Upper lobe of left lung (tissue), 4 donors: ENCODE results near the gene PYHIN1.

ENCODE experiments used
- CTCF ChIP-seq, 6 experiments: fragments of 450-650 bp in 4 of 6; fragments of 200-600 bp in 2 of 6; sonication (generic) in 2 of 6; IDR thresholded peaks; one replicate each; pipeline ENCODE4 v1.5.1; 2016 to 2019; ENCODE audit warnings: antibody characterized with exemption in 6 of 6
- EP300 ChIP-seq, 4 donors: sonication (generic); formaldehyde crosslinking; IDR thresholded peaks; one replicate each; pipeline ENCODE4 v1.5.1; 2017; ENCODE audit warnings: antibody characterized with exemption in 4 of 4, control low read depth in 2 of 4
- POLR2A ChIP-seq, 4 donors: fragments of 450-650 bp; IDR thresholded peaks; one replicate each; pipeline ENCODE4 v1.5.1; 2016 to 2017; ENCODE audit warnings: antibody characterized with exemption in 4 of 4, mild to moderate bottlenecking in 2 of 4
- POLR2AphosphoS5 ChIP-seq, 2 donors: sonication (generic); formaldehyde crosslinking; IDR thresholded peaks; one replicate each; pipeline ENCODE4 v1.5.1; 2017; ENCODE audit warnings: antibody characterized with exemption in 2 of 2

GRCh38 chr1:158999316-159000069 is 68.1 kb downstream of the PYHIN1 start:
- peak in 1 of 6 experiments; percentile 10 for TF ChIP-seq CTCF (IDR thresholded peaks at IDR 0.05)
- TF ChIP-seq POLR2A (IDR thresholded peaks at IDR 0.05), result peak in 3 of 4 donors; percentile 36 to 63 (median 62)
- peak; percentile 77 to 85 for TF ChIP-seq POLR2AphosphoS5 (IDR thresholded peaks at IDR 0.05)
- peak in 2 of 4 donors; percentile 1 to 46 for TF ChIP-seq EP300 (IDR thresholded peaks at IDR 0.05)
